Measurements from ENCODE around the gene TRPT1. TPM values are rescaled to one million over a fixed set of nuclear protein-coding genes. Genes with fewer than 3 reads are reported as not detected.

TRPT1 gene
- total RNA-seq, 1 donor from 2014 or later = 22.2 TPM

- DNase-seq (ENCODE audit: low spot score) = peak; percentile 67
- peak; percentile 3 for ATAC-seq
These were observed 20.0 kb upstream of the TRPT1 start for GRCh38 chr11:64245797-64246620.

DNA sequence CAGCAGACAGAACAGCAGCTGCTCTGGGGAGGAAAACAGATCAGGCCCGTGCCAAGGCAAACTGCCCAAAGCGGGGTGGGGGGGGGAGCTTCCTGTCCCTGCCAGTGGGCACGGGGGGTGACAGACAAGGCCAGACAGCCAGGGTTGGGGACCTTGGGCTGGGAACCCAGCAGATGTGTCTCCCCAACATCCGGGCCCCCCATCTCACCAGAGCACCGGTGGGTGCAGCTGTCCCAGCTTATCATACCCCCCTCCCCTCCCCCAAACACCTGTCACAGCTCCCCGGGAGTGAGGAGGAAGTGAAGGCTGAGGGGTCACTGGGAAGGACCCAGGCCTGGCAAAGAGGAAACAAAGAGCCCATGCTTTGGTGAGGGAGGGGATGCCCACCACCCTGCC is 19.4 kb upstream of the TRPT1 start:
- DNase-seq (ENCODE audit: low spot score) (peak; percentile 68), ATAC-seq (no peak)

GRCh38 chr11:64244966-64245365 is 19.0 kb upstream of the TRPT1 start:
- no peak for DNase-seq (ENCODE audit: low spot score)
- ATAC-seq = no peak

DNA sequence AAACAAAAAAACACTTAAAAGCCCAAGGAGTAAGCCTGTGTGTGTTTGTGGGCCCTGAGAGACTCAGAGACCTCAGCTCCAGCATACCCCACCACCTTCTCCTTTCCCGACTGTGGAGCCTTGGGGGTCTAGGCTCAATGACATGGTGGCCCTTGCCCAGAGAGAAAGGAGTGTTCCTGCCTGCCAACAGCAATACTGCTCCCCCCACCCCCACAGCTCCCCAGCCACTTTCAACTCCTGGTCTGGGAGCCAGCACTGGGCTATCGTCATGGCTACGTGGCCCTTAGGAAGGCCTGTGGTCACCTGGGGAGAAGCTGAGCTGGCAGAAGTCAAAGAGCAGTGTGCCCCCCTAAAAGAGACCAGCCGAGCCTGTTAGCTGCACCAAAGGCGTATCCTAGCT is 18.1 kb upstream of the TRPT1 start:
- no peak for ATAC-seq
- DNase-seq (ENCODE audit: low spot score) = no peak

DNA sequence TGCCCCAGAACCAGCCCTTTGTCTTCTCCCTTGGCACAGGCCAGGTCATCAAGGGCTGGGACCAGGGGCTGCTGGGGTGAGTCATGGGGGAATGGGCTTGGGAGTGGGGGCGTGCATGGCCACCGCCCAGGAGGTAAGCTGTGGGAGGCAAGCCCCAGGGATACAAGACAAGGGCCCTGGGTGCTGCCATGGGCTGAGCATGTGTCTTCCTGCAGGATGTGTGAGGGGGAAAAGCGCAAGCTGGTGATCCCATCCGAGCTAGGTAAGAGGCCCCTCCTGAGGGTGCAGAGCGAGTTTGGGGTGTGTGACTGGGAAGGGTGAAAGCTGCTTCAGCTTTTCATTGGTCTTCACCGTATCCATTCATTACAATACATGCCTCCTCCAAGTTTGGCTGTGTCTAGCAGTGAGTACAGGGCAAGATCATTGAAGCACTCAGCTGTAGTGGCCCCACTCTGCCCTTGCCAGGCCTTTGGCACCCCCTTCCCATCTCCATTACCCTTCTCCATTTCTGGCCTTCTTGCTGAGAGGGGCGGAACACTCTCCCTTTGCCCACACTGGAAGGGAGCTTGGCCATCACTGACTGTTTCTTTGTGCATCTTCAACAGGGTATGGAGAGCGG is 17.4 kb upstream of the TRPT1 start:
- no peak for DNase-seq (ENCODE audit: low spot score)
- ATAC-seq = no peak

GRCh38 chr11:64241491-64242374 is 15.7 kb upstream of the TRPT1 start:
- DNase-seq (ENCODE audit: low spot score) (peak; percentile 77), ATAC-seq (peak; percentile 26)

DNA sequence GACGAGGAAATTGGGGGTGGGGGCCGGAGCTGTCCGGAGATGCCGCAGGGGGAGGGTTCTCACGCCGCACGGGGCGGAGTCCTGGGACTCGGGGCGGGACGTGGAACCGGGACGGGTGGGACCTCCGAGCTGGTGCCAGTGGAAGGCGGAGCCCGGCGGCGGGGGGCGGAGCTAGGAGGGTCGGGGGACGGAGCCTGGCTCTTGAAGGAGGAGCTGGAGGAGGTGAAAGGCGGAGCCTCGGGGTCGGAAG is 15.2 kb upstream of the TRPT1 start:
- peak; percentile 100 for DNase-seq (ENCODE audit: low spot score)
- peak; percentile 78 for ATAC-seq

GRCh38 chr11:64240435-64241240 is 14.7 kb upstream of the TRPT1 start, which contains the start of gene FKBP2:
Gene FKBP2 (plus strand): TSS chr11:64241095. CDS start chr11:64242388, 1,293 bp downstream.
- peak; percentile 64 for ATAC-seq
- peak; percentile 99 for DNase-seq (ENCODE audit: low spot score)

DNA sequence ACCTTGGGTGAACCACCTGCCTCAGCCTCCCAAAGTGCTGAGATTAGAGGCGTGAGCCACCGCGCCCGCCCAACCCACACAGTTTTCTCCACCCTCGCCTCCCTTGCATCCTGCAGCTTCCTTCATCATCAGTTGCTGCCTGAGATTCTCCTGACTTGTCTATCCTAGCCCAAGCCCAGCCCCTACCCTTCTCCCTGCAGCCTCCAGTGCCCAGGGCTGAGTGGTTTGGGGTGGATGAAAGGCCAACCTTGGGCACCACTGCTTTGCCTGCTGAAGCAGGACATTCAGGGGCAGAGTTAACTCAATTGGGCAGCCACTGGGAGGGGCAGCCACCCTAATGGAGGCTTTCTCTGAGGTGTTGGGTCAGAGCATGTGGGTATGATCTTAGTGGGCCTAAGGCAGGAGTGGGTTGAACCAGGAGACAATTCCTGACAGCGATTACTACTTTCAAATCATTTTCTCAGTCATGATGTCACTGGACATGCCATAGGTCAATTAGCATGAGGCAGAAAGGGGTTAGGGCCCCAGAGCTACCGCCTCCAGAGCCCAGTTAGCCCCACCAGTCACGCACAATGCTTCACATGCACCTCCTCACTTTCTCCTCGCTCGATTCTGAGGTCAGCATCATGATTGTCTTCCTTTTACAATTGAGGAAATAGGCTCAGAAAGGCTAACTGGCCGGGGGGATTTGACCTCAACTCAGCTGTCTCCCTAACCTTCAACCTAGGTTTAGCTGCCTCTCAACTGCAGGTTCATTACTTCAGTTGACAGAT is 13.9 kb upstream of the TRPT1 start:
- no peak for DNase-seq (ENCODE audit: low spot score)

DNA sequence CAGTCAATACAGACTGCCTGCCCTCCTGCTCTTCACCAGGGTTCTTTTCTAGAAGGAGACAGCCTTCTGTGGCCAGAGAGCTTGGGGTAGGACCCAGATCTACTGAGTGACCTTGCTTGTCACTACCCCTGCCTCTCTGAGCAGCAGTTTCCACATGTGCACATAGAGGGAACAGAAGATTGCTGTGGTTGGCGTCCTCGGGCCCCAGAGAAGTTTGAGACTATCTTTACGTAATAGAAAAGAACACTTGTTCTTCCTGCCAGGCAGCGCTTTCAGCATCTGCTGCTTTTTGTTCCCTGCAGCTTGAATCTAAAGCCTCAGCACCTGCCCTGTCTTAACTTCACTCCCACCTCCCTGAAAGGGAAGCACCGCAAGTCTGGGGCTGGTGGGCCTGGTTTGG is 13.0 kb upstream of the TRPT1 start:
- DNase-seq (ENCODE audit: low spot score) (no peak), ATAC-seq (no peak)

More for the DNA sequence above, 13.9 kb upstream of the TRPT1 start:
- ATAC-seq = no peak

DNA sequence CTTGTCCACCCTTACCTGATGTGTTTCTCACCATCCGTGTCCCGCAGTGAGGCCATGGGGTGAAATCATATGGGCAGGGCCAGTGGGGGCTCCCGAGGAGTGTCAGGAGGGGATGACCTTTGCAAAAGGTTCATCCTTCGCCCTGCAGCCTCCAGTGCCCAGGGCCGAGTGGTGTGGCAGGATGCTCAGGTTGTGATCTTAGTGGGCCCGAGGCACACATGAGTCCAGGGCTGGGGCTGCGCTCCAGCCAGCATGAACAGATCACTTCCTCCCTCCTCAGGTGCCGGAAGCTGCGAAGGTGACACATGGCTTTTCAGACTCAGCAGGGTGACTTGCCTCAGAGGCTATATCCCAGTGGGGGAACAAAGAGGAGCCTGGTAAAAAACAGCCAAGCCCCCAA is 12.1 kb upstream of the TRPT1 start:
- no peak for ATAC-seq
- no peak for DNase-seq (ENCODE audit: low spot score)

DNA sequence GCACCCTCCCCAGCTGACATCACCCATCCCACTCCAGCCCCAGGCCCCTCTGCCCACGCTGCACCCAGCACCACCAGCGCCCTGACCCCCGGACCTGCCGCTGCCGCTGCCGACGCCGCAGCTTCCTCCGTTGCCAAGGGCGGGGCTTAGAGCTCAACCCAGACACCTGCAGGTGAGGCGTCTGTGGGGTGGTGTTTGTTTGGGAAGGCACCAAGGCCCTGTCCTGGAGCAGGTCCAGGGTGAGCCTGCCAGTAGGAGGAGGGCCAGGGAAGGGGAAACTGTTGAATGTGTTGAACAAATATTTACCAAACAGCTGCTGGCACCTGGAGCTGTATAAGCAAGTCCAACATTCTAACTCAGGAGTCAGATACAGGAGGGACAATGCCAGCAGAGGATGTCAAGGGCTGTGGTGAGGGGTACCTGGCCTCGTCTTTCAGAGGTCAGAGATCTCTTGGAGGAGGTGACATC is 11.5 kb upstream of the TRPT1 start:
- DNase-seq (ENCODE audit: low spot score) (peak; percentile 97), ATAC-seq (peak; percentile 41)

- DNase-seq (ENCODE audit: low spot score) = no peak
- ATAC-seq = no peak
These were observed 9.6 kb upstream of the TRPT1 start for GRCh38 chr11:64235437-64236161.

DNA sequence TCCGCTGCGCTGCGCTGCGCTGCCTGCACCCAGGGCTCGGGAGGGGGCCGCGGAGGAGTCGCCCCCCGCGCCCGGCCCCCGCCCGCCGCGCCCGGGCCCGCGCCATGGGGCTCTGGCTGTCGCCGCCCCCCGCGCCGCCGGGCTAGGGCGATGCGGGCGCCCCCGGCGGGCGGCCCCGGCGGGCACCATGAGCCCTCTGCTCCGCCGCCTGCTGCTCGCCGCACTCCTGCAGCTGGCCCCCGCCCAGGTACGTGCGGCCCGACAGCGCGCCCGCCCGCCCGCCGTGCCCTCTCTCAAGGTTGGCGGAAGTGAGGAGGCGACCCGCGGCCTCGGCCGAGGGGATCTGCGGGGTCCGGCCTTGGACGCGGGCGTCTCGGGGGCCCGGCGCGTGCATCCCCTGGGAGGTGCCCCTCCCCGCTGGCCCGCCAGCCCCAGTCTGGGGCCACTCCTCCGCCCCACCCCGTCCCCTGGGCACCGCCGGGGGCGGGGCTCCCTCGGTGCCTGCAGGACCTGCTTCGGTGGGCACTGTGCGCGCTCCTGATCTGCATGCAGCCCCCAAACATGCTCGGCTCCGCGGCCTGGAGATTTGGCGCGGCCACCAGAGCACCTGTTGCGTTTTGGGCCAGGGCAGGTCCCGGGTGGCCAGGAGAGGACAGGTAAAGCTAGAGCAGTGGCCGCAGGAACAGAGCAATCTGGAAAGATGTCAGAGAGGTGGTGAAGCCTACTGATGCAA is 8.8 kb upstream of the TRPT1 start:
- DNase-seq (ENCODE audit: low spot score) (no peak), ATAC-seq (peak; percentile 39)

DNA sequence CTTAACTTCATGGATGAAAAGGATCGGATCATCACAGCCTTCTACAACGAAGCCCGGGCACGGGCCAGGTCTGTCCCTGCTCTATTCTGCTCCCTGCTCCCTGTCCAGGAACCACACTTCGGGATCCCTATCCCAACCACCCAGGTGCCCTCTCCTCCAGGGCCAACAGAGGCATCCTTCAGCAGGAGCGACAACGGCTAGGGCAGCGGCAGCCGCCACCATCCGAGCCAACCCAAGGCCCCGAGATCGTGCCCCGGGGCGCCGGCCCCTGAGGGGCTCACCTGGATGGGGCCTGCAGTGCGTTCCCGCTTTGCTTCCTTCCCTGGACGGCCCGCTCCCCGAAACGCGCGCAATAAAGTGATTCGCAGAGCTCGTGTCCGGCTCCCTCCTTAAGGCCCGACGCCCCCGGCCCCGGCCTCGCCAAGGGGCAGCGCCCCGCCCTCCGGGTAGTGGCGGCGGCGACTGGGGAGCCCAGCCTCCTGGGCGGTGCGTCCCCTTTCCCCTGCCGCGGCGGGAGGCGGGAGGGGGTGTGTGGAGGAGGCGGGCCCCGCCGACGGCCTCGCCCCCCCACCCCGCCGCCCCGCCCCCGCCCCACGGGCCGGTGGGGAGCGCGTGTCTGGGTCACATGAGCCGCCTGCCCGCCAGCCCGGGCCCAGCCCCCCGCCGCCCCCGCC is 8.1 kb upstream of the TRPT1 start, which contains the start of gene VEGFB:
TSS of gene VEGFB (plus strand) at position 672 of the 674 bp plus-strand sequence. CDS start 250 bp downstream, outside the sequence.
- DNase-seq (ENCODE audit: low spot score) = peak; percentile 76
- peak; percentile 58 for ATAC-seq

DNA sequence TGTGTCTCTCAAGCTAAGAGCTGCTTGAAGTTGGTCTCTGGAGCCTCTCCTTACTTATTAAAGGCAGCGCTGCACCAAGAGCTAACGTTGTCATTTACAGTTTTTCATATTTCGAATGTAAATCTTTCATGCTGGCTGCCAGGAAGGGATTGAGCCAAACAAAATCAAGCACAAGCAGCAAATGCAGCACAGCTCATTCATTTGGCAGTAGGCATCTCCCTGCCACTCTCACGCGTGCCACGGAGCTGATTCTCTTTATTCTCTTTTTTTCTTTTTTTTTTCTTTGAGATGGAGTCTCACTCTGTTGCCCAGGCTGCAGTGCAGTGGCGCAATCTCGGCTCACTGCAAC is 7.0 kb upstream of the TRPT1 start:
- ATAC-seq = no peak
- no peak for DNase-seq (ENCODE audit: low spot score)

- ATAC-seq (no peak), DNase-seq (ENCODE audit: low spot score) (no peak)
These were observed 6.4 kb upstream of the TRPT1 start for GRCh38 chr11:64232182-64232966.

All from left lobe of liver (tissue), 2 donors.